ENCODE measurements around the gene EPHA1.

The EPHA1 gene

DNA sequence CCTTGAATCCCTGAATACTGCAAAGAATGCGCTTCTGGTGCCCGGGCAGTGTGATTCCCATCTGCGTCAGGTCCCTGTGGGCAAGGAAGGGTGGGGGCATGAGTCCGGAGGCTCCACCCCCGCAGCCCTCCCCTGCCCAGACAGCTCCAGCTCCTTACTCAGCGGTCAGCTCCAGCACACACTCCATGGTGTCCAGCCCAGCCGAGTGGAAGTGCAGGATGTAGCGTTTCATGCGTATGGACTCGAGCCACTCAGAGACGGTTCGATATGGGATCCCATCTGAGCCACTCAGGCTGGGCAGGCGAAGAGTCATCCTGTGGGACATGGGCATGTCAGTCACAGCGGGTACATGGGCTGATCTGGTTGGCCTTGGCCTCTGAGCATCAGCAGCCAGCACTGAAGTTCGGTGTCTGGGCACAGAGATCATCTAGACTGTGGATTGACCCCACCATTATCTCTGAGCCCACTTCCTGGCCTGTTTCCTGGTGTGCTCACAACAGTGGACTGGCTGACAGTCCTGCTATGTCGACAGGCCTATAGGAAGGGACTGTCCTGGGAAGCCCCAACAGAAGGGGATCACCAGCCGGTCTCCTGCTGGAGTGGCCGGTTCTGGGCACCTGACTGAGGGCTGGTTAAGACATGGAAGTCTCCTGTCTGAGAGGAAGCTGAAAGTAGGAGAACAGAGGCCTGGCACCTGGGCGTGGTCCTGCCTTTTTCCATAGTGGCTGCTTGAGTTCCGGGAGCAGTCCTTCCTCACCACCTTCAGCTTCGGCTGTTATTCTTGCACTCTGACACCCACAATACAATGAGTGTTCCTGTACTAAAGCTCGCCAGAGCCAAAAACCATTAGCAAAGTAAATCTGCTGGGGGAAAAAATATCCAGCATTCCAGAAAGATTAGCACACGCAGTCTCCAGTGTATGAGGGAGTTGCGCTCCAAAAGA is 16.9 kb downstream of the EPHA1 start:
- no peak overlapping the region for H3K4me3 ChIP-seq (ENCODE audit: low read length)
- no peak for TF ChIP-seq ZNF274 (IDR thresholded peaks at IDR 0.05; ENCODE audit: low read depth, low read length)

DNA sequence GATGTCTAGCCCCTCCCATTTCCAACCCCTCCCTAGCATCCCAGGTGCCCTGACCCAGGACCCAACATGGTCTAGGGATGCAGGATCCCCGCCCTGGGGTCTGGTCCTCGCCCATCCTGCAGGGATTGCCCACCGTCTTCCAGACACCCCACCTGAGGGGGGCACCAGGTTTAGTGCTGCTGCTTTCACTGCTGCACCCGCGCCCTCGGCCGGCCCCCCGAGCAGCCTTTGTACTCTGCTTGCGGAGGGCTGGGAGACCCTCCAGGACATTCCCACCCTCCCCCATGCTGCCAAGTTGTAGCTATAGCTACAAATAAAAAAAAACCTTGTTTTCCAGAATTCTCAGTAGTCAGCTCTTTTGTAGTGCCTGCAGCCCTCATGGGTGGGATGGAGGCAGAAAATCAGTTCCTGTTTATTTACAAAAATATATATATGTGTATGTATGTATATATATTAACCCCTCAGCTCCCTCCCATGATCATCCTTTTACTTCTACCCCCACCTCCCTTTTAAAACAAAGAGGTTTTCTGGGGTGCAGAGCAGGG is 17.8 kb downstream of the EPHA1 start:
- no peak overlapping the region for H3K4me3 ChIP-seq (ENCODE audit: low read length)
- TF ChIP-seq ZNF274 (IDR thresholded peaks at IDR 0.05; ENCODE audit: low read depth, low read length), result no peak

DNA sequence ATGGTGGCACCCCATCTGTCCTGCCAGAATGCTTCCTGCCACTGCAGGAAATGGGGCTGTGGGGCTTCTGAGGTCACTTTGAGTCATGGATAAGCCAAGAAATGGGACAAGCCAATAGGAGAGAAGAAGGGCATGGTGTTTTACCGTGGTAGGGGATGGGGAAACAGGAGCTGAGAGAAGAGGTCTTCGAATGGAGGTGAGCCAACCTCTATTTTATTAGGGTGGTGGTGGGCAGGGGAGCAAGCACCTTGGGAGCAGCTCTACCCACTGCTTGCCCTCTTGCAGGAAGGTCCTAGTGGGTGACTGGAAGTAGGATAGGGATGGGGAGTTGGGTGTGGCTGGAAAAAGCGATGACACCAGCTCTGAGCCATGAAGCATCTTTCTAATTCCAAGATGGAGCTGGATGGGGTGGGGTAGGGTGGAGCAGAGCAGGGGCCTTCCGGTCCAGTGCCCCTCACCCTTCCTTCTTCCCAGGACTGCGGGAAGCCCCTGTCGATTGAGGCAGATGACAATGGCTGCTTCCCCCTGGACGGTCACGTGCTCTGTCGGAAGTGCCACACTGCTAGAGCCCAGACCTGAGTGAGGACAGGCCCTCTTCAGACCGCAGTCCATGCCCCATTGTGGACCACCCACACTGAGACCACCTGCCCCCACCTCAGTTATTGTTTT is 18.4 kb downstream of the EPHA1 start:
- TF ChIP-seq ZNF274 (IDR thresholded peaks at IDR 0.05; ENCODE audit: low read depth, low read length), result no peak

DNA sequence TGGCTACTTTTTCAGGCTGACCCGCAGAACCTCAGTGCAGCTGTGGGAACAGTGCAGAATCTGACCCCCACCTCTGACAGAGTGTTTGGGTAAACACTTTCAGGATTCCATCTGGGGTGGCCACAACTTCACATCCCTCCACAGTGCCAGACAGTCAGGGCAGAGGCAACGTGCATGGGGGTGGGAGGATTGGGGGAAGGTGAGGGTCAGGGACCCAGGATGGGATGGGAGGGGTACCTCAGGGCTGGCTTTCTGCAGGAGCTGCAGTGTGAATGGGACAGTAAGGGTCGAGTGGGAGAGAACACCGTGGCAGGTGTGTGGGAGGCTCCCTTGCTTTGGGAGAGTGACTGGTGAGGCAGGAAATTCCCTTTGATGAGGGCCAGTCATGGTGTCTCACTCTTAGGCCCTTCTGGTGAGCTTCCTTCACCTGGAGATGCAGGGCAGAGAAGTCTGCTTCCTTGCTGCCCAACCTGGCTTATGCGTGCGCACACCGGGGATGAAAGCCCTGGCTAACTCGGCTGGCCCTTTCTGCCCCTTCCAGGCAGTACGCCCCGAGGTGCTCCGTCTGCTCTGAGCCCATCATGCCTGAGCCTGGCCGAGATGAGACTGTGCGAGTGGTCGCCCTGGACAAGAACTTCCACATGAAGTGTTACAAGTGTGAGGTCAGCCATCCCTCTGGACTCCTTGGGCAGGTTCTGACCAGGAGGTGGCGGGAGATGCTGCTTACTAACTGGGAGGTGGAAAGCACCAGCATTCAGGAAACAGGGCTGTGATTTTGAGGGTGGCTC is 19.1 kb downstream of the EPHA1 start:
- H3K4me3 ChIP-seq (ENCODE audit: low read length), result no peak overlapping the region
- TF ChIP-seq ZNF274 (IDR thresholded peaks at IDR 0.05; ENCODE audit: low read depth, low read length), result no peak

More for the DNA sequence above, 18.4 kb downstream of the EPHA1 start:
- H3K4me3 ChIP-seq (ENCODE audit: low read length), result no peak overlapping the region

DNA sequence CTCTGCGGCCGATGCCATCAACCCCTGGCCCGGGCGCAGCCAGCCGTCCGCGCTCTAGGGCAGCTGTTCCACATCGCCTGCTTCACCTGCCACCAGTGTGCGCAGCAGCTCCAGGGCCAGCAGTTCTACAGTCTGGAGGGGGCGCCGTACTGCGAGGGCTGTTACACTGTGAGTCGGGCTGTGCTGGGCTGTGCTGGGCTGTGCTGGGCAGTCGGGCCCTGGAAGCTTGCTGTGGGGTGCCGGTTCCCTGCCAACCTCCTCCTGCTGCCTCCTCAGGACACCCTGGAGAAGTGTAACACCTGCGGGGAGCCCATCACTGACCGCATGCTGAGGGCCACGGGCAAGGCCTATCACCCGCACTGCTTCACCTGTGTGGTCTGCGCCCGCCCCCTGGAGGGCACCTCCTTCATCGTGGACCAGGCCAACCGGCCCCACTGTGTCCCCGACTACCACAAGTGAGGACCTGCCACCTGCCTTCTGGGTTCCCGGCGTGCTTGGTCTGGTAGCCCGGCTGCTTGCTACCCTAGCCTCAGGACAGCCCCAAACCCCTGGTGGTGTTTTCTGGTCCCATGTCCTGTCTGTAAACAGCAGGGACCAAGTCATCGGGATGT is 20.1 kb downstream of the EPHA1 start:
- no peak overlapping the region for H3K4me3 ChIP-seq (ENCODE audit: low read length)
- no peak for TF ChIP-seq ZNF274 (IDR thresholded peaks at IDR 0.05; ENCODE audit: low read depth, low read length)

DNA sequence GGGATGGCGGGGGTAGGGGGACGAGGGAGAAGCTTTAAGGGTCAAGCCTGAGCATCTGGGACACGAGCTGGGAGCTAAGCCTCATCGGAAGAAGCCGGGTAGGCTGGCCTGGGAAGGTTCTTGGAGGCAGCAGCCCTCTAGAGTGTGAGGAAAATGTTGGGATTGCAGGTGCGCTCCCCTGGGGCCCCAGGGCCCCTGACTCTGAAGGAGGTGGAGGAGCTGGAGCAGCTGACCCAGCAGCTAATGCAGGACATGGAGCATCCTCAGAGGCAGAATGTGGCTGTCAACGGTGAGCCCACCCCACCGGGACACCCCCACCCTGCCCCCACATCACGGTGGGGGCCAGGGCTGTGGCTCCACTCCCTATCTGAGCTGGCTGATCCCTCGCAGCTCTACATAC is 20.6 kb downstream of the EPHA1 start:
- no peak for TF ChIP-seq ZNF274 (IDR thresholded peaks at IDR 0.05; ENCODE audit: low read depth, low read length)
- no peak overlapping the region for H3K4me3 ChIP-seq (ENCODE audit: low read length)

DNA sequence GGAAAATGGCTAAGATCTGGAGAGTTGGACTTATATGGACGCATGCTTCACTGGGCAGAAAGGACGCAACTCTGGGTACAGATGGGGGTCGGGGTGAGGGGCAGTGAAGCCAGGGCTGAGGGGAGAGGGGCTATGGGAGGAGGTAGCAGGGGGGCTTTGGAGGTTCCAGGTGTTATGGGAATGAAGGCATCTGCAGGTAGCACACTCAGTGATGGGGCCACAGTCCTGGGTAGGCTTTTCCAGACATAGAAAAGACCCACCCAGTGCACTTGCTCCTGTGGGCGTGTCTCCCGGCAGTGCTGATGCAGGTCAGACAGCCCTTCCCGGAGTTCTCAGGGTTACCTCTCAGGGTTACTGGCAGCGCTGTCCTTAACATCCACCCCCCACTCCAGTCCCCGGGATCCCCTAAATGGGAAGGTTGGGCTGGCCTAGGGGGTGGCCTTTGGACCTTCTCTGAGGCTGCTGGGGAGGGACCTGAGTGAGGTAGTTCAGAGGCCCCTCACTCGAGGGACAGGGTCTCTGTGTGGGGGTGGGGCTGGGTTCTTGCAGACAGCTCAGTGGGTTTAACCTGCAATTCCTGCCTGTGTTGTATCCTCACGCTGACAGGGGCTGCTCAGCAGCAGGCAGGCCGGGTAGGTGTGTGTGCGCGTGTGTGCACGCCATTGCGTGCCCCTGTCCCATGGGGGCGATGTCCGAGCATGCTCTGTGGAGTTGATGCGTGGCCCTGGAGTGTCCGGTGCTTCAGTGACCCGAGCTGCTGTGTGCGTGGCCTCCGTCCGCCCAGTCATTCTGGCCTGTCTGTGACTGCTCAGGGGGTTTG is 21.3 kb downstream of the EPHA1 start:
- no peak for TF ChIP-seq ZNF274 (IDR thresholded peaks at IDR 0.05; ENCODE audit: low read depth, low read length)
- no peak overlapping the region for H3K4me3 ChIP-seq (ENCODE audit: low read length)

DNA sequence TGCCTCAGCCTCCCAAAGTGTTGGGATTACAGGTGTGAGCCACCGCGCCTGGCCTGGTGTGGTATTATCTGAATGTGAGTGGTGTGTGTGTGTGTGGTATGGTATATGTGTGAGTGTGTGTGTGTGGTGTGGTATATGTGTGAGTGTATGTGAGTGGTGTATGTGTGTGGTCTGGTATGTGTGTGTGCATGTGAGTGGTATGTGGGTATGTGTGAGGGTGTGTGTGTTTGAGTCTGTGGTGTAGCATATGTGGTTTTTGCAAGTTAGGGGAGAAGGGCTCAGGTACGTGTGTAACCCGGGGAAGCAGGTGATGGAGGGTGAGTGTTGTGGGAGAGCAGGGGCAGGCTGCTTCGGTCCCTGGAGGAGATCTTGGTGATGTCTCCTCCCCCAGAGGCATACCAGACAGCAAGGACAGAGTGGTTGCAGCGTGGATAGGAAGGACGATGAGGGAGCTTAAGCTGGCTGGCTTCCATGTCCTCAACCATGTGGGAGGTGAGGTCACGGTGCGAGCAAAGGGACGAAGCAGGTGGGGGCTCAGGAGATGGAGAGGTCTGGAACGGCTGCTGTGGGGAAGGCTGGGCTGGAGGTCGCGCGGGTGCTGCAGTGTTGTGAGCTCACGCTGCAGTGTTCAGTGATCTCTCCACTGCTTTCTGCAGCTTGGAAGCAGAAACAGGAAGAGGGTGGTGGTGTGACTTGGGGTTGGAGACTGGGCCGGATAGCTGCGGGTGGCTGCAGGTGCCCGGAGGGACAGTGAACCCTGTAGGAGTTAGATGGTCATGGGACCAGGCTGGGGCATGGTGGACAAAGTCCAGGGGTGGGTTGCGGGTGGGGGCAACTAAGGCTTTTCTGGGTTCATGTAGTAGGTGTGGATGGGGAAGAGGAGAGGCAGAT is 22.5 kb downstream of the EPHA1 start:
- no peak for TF ChIP-seq ZNF274 (IDR thresholded peaks at IDR 0.05; ENCODE audit: low read depth, low read length)
- no peak overlapping the region for H3K4me3 ChIP-seq (ENCODE audit: low read length)

DNA sequence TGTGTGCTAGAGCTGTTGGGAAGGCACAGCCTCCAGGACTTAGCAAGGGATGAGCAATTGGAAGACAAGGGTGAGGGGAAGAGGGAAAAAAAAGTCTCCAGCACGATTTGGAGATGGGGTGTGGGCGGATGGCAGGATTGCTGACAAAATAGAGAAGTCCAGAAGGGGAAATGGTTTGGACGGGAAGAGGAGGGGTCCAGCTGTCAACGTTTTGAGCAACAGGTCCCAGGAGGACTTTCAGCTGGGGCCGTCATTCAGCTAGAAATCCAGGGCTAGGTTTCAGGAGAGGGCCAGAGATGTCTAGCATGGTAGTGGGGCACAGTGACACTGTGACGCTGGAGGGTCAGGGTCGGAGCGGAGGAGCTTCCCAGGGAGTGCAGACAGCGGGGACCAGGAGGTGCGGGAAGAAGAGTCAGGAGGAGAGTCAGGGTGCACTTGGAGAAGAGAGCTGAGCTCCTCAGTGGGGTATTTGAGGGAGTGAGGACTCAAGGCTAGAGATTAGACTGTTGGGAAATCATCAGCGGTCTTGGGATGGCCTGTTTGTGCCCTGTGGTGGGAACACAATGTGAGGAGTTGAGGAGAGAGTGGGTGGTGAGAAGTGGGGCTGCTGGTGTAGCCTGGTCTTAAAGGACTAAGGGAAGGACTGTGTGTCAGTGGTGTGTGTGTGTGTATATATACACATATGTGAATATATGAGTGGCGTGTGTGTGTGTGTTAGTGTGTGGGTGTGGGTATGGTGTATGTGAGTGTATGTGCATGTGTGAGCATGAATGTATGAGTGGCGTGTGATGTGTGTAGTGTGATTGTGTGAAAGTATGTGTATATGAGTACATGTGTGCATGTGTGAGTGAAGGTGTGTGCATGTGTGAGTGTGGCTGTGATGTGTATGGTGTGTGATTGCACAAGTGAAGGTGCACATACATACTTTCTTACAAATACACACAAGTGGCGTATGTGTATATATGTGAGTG is 23.7 kb downstream of the EPHA1 start:
- no peak for TF ChIP-seq ZNF274 (IDR thresholded peaks at IDR 0.05; ENCODE audit: low read depth, low read length)
- no peak overlapping the region for H3K4me3 ChIP-seq (ENCODE audit: low read length)

DNA sequence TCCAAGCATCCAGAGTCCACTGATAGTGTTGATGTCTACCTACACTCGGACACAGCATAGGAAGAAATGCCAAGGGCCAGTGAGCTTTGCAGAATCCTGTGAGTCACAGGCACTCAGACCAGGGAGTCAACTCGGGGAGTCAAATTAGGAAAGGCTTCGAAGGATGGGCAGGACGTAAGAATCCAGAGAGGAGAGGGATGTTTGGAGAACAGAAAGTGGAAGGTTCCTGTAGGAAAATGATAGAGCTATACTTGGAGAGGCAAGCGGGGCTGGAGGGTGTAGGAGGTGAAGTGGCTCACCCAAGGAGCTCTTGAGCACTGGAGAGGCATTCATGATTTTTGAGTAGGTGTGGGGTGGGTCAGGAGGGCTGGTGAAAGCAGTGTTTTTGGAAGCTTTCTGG is 24.5 kb downstream of the EPHA1 start:
- no peak overlapping the region for H3K4me3 ChIP-seq (ENCODE audit: low read length)

DNA sequence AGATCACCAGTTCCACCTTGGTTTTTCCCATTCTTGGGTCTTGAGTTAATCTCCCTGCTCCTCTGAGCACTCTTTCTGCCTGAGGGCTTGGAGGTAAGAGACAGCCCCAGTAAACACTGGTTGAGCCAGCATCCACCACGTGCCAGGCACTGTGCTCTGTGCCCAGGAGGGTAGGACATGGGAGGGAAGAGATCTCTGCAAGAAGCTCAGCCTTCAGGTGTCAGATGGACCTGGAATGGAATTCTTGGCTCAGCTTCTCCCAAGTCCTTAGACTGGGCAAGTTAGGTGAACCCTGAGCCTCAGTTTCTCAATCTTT is 25.1 kb downstream of the EPHA1 start:
- TF ChIP-seq ZNF274 (IDR thresholded peaks at IDR 0.05; ENCODE audit: low read depth, low read length), result no peak
- H3K4me3 ChIP-seq (ENCODE audit: low read length), result no peak overlapping the region

More for the DNA sequence above, 24.5 kb downstream of the EPHA1 start:
- no peak for TF ChIP-seq ZNF274 (IDR thresholded peaks at IDR 0.05; ENCODE audit: low read depth, low read length)

Measured in GM08714 (cell line).